Measurements from ENCODE around the gene SIX1.

SIX1 gene

GRCh38 chr14:60656686-60657455 is 7.6 kb upstream of the SIX1 start:
- peak overlapping the region; percentile 79 for H3K4me3 ChIP-seq (ENCODE audit: low read depth, low read length)
- peak; percentile 43 for DNase-seq (ENCODE audit: low read depth)

- peak overlapping the region; percentile 79 for H3K4me3 ChIP-seq (ENCODE audit: low read depth, low read length)
- peak; percentile 32 for DNase-seq (ENCODE audit: low read depth)
Measured at GRCh38 chr14:60655898-60656685, 6.8 kb upstream of the SIX1 start.

GRCh38 chr14:60655119-60655897 is 6.0 kb upstream of the SIX1 start:
- no peak for DNase-seq (ENCODE audit: low read depth)
- H3K4me3 ChIP-seq (ENCODE audit: low read depth, low read length), result peak overlapping the region; percentile 79

GRCh38 chr14:60654334-60654821 is 5.1 kb upstream of the SIX1 start:
- DNase-seq (ENCODE audit: low read depth), result no peak
- peak overlapping the region; percentile 79 for H3K4me3 ChIP-seq (ENCODE audit: low read depth, low read length)

- H3K4me3 ChIP-seq (ENCODE audit: low read depth, low read length), result peak overlapping the region; percentile 79
- DNase-seq (ENCODE audit: low read depth), result no peak
Measured at GRCh38 chr14:60653701-60654161, 4.5 kb upstream of the SIX1 start.

- peak overlapping the region; percentile 79 for H3K4me3 ChIP-seq (ENCODE audit: low read depth, low read length)
- no peak for DNase-seq (ENCODE audit: low read depth)
Measured at GRCh38 chr14:60652674-60653651, 3.7 kb upstream of the SIX1 start.

- H3K4me3 ChIP-seq (ENCODE audit: low read depth, low read length), result peak overlapping the region; percentile 79
- DNase-seq (ENCODE audit: low read depth), result no peak
Measured at GRCh38 chr14:60651796-60652673, 2.8 kb upstream of the SIX1 start.

GRCh38 chr14:60651086-60651795 is 2.0 kb upstream of the SIX1 start:
- DNase-seq (ENCODE audit: low read depth), result no peak
- H3K4me3 ChIP-seq (ENCODE audit: low read depth, low read length), result peak overlapping the region; percentile 79

- DNase-seq (ENCODE audit: low read depth), result no peak
- H3K4me3 ChIP-seq (ENCODE audit: low read depth, low read length), result peak overlapping the region; percentile 79
Measured at GRCh38 chr14:60650373-60650961, 1.2 kb upstream of the SIX1 start.

- no peak for DNase-seq (ENCODE audit: low read depth)
- peak overlapping the region; percentile 79 for H3K4me3 ChIP-seq (ENCODE audit: low read depth, low read length)
Measured at GRCh38 chr14:60649875-60650372, 647 bp upstream of the SIX1 start.

GRCh38 chr14:60648249-60648933 is 886 bp downstream of the SIX1 start:
- DNase-seq (ENCODE audit: low read depth), result no peak
- H3K4me3 ChIP-seq (ENCODE audit: low read depth, low read length), result peak overlapping the region; percentile 79

- DNase-seq (ENCODE audit: low read depth), result no peak
- H3K4me3 ChIP-seq (ENCODE audit: low read depth, low read length), result peak overlapping the region; percentile 79
Measured at GRCh38 chr14:60647837-60648248, 1.4 kb downstream of the SIX1 start.

- no peak for DNase-seq (ENCODE audit: low read depth)
- peak overlapping the region; percentile 79 for H3K4me3 ChIP-seq (ENCODE audit: low read depth, low read length)
Measured at GRCh38 chr14:60647081-60647836, 2.0 kb downstream of the SIX1 start.

- no peak for DNase-seq (ENCODE audit: low read depth)
- peak overlapping the region; percentile 79 for H3K4me3 ChIP-seq (ENCODE audit: low read depth, low read length)
Measured at GRCh38 chr14:60646226-60646818, 3.0 kb downstream of the SIX1 start.
